Stimulated activated CD4-positive, alpha-beta T cell treated with anti-CD3 and anti-CD28 coated beads, Interleukin-1b, Interleukin-23, amount 100 ng/mL, for 48 hours (primary cell): ENCODE data around the gene PBX3.

Source experiments
- DNase-seq: peaks from one replicate; pipeline ENCODE4 v3.0.0-alpha.2; 2020

Gene PBX3

DNA sequence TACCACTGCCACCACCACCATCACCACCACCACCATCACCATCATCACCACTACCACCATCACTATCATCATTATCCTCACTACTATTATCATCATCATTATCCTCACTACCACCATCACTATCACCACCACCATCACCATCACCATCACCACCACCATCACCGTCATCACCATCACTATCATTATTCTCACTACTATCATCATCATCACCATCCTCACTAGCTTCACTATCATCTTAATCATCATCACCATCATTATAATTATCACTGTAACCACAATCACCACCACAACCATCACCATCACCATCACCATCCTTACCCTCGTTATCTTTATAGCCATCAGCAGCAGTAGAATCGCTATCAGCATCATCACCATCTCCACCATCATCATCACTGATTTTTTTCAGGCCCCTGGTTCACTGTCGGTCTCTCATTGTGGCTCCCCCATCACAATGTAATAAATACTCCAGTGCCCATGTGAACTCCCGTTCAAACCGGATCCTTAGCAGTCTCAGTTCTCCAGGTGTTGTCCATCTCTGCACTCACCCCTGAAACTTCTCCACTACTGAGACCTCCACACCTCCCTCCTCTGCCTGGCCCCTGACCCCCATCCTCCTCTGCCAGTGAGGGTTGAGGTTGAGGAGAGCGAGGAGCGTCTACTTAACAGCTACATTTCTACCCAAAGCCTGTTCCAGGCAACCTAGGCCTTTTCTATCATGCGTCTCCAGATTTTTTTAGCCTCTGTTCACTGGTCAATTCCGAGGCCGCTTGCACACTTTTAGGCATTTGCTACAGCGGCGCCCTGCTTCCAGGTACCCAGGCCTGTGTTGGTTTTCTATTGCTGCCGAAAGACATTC is 238.2 kb downstream of the PBX3 start:
- no peak for DNase-seq

DNA sequence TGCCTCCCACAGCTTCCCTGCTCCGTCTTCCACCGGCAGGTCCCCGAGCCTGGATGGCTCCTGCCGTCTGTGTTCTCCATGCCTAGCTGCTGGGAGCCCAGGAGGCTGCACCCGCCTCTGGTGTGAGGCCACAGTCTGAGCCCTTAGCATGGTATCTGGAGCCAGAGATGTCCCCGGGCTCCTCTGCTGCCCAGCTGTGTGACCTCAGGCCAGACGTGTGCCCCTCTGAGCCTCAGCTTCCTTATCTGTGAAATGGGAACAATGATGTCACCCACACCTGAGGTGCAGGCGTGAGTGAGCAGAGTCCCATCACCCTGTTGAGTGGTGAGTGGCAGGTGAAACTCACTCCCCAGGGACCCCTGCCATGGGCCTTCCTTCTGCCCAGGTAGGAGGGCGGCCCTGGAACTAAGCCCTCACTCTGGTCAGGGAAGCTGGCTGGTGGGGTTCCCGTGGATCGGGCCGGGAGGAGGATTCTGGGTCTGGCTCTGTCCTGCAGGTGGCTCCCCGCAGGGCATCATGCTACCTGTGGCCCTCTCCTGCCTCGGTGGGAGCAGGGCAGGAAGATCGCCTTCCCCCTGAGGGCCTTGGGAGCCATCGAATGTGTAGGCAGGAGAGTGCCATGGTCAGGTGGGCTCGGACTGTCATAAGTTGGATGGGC is 239.0 kb downstream of the PBX3 start:
- no peak for DNase-seq

DNA sequence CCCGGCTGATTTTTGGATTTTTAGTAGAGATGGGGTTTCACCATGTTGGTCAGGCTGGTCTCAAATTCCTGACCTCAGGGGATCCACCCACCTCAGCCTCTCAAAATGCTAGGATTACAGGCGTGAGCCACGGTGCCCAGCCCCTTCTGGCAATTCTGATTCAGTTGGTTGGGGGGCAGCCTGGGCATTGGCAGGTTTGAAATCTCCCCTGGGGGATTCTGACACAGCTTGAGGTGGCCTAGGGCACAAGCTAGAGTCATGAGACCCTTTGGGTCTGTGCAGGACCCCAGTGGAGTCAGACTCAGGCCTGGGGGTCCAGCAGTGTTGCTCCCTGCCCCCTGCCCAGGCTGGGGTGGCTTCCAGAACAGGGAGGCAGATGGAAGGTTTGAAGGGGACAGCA is 239.8 kb downstream of the PBX3 start:
- no peak for DNase-seq

DNA sequence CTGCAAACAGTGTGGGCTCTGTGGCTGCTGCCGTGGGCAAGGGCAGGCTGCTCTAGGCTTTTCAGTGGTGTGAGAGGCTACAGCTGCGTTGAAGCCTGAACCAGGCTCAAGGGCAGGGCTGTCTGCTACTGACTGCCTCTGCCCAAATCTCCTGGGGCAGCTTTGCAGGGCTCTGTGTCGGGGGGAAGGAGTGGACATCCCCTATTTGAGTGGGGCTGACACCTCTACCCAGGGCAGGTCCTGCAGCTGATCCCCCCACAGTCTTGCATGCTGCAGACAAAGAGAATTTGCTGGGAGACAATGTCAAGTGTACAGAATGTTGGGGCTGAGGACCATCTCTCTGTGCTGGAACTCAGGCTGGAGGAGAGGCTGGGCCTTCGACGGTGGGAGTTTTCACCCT is 240.2 kb downstream of the PBX3 start:
- no peak for DNase-seq

DNA sequence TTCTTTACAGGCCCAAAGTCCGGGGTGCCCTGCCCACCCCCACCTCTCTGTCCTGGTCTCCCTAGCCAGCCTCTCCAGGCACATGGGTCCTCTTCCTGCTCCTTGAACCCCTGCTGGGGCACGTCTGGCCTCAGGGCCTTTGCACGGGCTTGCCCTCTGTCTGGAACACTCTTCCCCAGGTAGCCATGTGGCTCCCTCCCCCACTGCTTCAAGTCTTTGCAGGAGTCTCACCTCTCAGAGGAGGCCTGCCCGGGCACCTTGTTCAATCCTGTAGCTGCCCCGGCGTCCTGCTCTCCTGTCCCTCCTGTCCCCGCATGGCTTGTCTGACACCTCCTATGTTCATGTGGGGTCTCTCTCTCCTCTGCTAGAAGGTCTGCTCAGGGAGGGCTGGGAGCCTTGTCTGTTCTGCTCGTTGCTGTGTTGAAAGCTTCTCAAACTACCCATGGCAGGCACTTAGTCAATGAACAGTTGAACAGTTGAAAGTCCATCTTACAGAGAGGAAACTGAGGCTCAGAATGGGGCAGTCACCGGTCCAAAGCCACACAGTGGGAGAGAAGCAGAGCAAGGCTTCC is 241.4 kb downstream of the PBX3 start:
- DNase-seq = no peak

DNA sequence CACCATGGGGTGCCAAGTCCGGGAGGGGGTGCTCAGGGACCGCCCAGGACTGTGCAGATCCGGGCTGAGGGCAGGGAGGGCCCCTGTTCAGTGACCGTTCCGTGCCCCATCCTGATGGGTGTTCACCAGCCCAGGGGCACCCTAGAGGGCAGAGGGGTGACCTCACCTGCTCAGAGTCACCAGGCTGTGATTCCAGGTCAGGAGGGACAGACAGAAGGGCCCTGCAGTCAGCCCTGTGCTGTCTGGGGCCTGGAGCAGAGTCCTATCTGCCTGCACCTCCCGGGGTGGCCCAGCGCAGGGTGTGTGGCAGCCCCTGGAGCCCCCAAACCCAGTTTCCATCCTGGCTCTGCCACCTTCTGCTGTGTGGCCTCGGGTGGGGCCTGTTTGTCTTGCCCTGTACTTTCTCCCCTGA is 241.9 kb downstream of the PBX3 start:
- DNase-seq = no peak

DNA sequence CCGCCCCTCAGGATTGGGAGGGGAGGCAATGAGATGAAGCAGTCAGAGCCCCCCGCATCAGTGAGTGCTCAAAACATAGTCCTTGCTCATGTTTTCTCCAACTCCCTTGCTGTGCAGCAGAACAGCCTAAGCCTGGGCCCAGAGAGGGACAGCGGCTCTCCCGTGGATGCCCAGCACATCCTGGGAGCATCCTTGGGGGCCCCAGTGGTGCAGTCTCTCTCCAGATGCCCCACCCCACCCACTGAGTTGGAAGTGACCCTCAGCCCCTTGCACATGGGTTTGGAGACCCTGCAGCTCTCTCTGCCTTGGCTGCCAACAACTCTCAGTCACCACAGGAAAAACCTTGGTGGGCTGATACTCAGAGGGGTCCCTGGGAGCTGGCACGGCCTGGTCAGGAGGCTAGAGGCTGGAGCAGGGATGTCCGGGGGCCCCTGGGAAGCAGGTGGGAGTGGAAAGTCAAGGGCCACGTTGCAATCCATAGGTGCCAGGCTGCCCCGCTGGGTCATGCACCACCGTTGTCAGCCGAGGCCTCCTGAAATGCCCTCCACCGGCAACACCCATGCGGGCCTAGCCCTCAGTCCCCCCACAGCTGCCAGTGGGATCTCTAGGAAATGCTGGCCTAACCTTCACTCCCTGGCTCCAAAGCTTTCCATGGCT is 242.5 kb downstream of the PBX3 start:
- DNase-seq = no peak

DNA sequence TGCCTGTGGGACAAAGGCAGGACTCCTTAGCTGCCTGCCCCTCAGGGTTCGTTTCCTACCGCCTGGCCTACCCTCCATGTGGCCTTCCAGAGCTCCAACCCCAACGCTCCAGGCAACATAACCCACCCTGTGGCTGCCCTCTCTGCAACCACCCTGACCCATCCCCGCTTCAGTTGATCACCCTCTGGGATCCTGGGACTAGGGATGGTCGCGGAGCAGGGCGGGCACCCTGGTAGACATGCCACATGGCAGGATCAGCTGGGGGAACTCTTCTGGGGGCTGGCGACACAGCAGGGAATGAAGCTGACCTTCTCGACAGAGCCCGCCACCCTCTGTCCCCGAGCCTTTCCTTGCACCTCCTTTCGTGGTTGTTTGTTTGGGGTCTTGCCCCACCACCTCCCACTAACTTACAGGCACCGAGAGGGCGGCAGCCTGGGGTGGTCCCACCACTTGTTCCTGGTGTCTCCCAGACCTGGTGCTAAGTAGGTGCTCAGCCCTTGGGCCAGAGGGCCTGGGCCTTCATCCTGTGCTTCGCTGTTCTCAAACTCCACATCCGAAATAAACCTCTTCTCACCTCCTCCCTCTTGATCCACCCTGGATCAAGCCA is 243.1 kb downstream of the PBX3 start:
- no peak for DNase-seq

DNA sequence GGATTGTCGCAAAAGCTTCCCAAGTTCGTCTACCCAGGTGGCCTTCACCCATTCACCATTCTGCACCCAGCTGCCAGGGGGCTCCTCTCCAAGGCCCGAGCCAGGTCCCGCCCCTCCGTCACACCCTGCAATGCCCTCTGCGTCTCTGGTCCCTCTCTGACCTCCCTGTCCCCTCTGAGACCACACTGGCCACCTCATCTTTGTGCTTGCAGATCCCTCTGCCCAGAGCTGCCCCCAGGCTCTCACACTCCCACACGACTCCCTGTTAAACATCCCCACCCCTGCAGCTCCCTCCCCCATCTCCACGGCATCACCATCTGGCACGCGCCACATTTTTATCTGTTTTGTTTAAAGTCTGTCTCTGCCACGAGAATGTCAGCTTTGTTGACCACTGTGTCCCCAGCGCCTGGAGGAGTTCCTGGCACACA is 243.6 kb downstream of the PBX3 start:
- DNase-seq = no peak

DNA sequence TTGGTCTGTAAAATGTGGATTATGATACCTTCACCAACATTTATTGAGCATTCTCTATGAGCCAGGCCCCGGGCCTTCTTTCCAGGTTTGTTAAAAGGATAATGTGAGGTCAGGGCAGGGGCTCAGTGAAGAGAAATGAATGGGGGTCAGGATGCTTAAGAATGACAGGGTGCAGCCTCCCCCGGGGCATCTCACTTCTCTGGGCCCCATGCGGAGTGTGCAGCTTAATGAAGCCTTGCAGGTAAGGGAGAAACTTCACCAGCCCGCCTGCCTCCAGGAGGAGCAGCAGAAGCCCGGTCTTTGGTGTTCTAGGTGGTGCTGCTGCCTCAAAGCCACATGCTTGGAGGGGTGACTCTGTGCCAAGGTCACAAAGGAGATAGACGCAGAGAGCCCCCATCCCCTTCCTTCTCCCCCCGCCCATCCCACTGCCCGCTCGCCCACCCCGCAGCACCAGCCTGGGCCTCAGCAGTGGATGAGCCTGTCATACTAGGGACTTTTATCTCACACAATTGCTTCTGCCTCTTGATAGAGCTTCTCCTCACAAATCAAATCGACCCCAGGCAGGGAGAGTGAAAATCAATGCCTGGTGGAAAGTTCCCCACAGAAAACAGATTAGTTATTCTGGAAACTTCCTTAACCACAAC is 244.8 kb downstream of the PBX3 start:
- DNase-seq = no peak

DNA sequence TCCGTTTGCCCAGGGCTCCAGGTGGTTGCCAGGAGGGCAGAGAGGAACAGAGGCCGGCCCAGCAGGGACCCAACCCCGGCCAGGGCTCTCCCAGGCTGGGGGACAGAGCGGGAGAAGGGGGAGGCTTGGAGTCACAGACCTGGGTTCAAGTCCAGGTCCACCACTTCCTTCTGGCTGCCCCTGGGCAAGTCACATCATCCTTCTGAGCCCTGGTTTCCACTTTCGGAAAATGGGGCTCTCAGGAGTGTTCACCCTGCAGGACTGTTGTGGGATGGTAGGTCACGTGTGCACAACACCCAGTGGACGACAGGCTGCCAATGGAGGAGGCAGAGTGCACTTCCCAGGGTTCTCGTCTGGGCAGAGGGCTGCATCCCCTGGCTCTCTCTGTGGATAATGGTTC is 245.4 kb downstream of the PBX3 start:
- DNase-seq = no peak

DNA sequence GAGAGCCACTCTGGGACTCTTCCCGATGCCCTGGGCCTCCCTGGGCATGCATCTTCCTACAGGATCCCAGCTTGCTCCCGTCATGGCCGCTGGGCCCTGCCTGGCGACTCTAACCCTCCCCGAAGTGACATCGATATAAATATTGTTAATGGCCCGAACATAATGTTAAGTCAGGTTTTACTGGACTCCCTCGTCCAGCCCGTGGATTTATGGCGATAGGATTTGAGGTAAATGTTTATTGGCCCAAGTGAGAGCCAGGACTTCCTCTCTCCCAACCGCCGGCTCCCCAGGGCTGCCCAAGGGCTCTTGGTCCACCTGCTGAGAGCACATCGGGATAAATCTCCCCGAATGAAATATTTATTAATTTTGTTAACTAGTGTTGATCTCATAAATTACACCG is 246.3 kb downstream of the PBX3 start:
- DNase-seq = no peak

DNA sequence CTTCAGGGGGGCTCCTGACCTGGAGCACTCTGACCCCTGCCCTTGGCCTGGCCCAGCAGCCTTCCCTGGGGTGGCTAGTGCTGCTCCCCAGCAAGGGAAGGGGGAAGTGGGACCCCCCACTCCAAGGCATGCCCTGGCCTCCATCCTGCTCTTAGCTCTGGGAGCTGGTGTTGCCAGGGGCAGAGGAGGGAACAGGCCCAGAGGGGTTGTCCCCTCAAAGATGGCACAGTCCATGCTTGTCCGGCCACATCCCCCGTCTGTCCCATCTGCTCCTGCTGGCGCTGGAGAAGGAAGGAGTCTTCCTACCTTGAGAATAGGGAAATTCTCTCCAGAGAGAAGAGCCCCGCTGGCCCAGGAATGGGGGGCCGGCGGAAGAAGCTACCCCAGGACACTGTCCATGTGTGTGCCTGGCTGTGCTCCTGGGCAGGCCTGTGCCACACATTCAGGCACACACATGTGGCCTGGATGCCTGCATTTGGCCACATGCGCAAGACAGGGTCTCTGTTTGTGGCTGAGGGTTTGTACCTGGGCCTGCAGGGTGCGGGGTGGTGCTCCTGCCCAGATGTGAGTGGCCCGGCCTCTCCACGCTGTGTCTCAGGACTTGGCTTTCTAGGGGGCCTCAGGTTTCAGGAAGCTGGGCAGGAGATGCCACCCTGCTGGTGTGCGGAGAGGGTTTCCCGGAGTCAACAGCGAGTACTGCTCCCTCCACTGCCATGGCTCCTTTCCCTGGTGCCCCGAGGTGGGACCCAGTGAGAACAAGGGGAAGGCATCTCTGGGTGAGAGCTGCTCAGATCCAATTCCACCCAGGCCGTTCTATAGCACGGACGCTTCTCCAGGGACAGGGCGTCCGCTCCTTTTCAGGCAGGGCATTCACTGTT is 247.1 kb downstream of the PBX3 start:
- DNase-seq = no peak

DNA sequence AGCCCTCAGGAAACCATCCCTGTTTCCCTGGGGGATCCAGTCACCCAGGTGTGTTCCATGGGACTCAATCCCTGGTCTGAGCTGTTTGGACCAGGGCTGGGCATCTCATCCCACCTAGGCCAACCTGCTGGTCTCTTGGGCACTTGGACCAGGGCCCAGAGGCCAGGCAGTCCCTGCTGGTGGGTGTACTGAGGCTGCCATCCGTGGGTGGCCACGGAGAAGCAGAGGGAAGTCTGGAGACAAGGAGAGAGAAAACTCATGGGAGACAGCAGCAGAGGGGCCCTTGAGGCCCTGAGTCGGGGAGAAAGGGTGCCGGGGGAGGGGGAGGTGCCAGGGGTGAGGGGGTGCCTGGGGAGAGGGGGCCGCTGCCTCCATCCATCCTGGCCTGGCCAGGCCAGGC is 247.8 kb downstream of the PBX3 start:
- no peak for DNase-seq

DNA sequence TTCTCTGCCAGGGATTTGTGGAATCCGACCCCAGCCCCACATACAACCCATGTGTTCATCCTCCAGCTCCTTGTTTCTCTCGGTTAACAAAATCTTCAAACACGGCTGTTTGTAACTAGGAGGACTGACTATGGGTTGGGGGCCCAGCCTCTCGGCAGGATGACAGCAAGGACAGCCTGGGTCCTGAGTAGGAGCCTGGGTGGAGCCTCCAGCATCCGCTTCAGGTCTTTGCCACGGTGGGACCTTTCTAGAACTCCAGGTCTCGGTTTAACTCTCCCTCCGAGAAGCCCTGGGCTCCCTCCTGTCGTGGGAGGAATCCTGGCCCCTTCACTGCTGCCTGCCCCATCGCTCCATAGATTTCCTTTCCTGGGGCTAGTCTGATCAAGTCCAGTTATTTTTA is 248.5 kb downstream of the PBX3 start:
- DNase-seq = no peak

DNA sequence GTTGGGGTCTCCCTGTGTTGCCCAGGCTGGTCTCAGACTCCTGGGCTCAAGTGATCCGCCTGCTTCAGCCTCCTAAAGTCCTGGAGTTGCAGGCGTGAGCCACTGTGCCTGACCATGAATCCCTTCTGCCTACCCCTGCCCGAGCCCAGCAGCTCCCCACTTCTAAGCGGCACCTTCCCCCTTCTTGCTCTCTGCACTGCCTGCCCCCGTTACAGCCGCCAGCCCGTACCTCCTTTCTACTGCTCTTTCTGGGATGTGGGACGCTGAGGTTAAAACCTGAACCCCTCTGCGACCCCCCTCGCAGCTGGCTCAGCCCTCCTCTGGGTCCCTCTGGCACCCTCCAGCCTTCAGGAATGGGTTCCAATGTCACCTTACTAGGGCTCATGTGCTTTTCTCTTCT is 249.6 kb downstream of the PBX3 start:
- no peak for DNase-seq

DNA sequence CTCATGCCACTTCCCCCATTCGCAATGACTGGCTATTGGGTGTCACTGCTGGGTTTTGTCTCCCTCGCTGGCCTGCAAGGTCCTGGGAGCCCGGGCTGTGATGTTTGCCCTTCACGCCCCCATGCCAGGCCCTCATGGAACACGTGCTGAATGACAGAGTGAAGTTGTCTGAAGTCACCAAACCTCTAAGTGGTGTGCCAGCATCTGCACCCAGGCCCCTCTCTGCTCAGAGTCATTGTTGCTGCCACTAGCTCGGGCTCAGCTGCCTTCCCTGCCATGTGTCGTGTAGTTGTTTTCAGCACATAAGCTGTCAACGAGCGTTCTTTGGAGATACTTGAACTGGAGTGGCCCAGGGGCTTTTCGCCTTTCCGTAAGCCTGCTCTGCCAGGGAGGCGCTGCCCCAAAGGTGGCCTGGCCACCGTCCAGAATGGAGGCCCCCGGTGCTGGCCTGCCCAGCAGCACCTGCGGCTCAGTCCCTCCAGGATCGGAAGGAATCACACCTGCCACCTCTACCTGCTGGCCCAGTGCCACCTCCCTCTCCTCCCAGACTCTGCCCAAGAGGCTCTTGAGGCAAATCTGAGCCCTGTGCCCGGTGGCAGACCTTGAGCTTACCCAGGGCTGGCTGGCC is 250.1 kb downstream of the PBX3 start:
- no peak for DNase-seq

DNA sequence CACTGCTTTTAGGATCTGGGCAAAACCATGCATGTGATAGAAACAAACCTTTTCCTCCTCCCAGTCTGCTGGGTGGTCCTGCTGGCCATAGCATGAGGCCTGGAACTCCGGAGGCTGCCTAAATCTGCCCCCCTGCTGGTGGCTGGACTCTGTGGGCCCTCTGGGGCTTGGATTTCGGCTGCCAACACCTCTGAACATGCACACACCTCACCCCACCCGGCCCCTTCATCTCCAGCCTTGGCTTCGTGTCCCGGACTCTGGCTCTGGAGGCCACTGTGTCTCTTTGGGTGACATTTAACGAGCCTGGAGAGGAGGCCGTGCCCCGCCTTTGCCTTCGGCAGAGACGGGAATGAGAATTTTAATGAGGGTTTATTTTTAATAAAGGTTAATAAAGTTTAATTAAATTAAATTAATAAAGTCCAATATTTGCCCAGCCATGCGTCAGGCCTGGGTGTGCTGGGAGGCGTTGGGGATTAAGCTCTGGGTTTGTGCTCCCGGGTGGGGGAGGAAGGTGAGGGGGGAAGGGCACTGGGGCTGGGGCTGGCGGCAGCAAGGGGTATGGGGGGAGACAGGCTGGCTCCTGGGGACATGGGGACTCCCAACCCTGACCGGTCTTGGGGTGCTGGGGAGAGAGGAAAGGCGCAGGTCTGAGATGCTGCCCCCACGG is 251.8 kb downstream of the PBX3 start:
- DNase-seq = no peak

DNA sequence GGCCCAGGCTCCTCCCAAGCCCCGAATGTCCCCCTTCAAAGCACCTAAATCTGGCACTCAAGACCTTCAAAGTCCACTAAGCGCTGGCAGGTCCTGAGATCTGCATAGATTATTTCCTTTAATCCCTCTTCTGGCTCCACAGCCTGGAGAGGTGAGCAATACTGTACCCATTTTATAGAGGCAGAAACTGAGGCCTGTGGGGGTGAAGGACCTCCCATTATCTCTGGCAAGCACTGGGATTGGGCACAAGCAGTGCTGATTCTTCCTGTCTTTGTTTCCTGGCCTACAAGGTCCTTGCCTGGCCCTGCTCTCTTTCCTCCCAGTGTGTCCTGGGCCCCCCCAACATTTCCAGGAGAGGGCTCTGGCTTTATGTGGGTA is 252.3 kb downstream of the PBX3 start:
- no peak for DNase-seq

DNA sequence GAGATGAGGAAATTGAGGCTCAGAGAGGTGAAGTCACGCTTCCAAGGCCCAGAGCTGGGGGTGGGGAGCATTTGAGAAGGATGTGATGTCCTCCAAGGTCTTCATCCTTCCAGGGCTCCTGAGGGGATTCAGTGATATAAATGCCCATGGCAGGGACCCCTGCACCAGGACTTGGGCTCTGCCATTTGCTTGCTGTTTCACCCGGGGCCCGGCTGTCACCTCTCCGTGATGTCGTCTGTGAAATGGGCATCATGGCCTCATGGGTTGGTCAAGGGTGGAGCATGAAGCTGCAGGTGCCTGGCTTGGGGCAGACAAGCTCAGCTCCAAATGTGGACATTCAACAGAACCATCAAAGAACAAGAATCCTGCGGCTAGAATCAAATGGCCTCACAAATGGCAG is 253.1 kb downstream of the PBX3 start:
- no peak for DNase-seq
